CD4-positive, alpha-beta T cell treated with Interleukin-4 for 4 hours (primary cell): ENCODE data around the gene PLCB1.
A peak's percentile ranks its signal among the peaks of the same experiment; 100 is the strongest.

ENCODE experiments used
- DNase-seq: peaks from one replicate; pipeline ENCODE4 v3.0.0-alpha.2; 2020

PLCB1 gene

DNA sequence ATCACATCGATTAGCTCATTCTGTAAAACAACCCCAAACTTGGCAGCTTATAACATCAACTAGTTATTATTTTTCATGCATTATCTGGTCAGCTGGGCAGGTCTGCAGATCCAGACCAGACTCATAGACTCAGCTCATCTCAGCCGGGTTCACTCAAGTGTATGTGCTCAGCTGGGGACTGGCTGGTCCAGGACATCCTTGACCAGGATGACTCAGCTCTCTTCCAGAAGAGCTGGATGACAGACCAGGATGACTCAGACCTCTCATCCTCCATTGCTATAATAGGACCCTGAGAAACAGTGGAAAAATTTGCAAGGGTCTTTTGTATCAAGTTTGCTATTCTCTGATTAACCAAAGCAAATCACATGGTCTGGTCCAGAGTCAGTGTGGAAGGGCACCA, 624.3 kb downstream of the PLCB1 start:
- no peak for DNase-seq

DNA sequence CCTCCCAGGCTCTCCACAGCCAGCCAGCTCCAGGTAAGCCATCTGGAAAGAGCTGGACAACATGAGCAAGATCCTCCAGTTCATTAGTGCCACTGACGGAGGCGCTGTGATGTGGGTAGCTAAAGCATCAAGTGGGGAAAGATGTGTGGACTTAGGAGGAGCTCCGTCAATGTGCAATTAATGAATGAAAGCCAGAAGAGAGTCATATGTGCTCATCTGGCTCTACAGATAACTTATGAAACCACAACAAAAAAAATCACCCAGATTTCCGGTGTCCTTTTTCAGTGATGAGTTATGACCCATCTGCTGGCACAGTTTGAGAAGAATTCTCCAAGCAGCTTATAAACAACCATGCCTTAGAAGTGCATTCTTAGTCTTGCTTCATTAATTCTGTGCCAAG, 625.1 kb downstream of the PLCB1 start:
- DNase-seq, result no peak

DNA sequence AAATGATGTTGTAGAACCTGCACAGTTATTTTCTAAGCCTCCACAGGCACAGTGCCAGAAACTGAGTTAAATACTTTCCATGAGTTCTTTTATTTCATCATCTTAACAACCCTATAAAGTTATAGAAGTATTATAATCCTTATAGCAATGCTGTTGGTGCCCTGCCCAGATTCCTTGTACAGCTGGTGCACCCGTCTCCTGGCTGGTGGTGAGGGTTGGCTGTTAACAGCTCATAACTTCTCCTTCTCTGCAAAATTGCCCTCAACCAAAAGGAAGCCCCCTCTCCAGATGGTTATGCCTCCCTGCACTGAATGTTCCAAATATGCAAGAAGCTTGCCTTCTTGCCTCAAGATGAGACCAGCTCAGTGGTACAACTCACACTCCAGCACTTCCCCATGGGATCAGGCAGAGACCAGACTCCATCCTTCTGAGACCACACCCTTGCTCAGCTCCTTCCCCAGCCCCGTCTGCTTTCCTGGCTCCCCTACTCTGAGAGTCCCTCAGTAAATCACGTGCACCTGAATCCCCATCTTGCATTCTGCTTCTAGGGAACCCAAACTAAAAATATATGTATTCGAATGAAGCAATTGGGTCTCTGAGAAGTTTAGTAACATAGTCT, 632.4 kb downstream of the PLCB1 start:
- DNase-seq, result no peak

DNA sequence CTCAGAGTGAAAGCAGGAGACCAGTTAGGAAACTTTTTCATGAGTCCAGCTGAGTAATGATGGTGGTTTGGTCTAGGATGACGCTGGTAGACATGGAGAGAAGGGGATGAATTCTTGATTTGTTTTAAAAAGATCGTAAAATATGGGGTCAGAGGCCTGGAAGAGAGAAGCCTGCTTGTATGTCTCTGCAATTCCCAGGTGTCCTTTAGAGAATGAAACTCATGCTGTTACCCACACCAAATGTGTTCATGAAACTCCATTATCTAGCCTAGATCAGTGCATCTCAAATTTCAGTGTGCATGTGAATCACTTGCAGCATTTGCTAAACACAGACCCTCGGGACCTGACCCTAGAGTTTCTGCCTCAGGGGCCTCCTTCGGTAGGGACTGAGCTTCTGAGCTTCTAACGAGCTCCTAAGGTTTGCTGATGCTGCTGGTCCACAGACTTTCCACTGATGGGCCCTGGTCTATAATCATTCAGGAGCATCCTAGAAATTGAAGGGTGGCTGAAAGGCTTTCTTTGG, 634.9 kb downstream of the PLCB1 start:
- DNase-seq, result no peak

DNA sequence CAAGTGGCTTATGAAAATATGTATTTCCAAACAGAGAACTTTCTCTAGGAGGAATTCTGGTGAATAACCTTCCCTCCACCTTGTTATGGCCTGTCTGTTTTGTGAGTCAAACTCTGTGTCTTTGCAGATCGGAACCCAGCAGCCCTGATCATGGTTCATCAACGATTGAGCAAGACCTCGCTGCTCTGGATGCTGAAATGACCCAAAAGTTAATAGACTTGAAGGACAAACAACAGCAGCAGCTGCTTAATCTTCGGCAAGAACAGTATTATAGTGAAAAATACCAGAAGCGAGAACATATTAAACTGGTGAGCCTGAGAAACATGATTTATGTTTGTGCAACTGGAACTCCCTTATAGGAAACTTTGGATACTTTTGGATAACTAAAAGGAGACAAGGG, 642.3 kb downstream of the PLCB1 start:
- no peak for DNase-seq

DNA sequence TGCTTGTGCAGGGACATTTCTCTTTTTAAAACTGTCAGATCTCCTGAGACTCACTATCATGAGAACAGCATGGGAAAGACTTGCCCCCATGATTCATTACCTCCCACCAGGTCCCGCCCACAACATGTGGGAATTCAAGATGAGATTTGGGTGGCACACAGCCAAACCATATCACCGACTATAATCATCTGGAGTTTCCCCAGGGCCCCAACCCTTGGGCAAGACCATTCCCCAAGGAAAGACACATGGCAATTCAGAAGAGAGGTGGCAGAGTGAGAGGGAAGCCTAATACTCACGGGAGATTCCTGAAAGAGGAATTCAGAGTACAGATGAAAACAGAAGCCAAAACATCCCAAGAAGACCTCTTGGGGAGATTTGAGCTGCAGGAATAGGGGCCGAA, 645.8 kb downstream of the PLCB1 start:
- no peak for DNase-seq

DNA sequence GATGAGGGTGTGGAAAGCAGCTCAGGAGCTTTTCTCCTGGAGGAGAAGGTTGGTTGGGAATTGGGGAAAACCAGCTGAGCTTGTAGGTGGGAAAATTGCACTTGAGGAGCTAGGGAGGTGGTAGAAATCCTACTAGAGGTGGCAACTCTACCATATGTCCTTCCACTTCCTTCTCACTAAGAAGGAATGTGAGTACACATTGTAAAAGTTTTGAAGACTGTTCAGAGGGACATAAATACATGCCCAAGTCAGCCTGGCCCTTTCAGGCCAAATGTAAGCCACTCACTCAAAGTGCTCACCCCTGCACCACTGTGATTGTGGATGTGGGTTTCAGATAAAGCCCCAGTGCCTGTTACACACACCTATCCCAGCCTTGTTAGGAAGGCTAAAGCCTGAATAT, 646.3 kb downstream of the PLCB1 start:
- no peak for DNase-seq

DNA sequence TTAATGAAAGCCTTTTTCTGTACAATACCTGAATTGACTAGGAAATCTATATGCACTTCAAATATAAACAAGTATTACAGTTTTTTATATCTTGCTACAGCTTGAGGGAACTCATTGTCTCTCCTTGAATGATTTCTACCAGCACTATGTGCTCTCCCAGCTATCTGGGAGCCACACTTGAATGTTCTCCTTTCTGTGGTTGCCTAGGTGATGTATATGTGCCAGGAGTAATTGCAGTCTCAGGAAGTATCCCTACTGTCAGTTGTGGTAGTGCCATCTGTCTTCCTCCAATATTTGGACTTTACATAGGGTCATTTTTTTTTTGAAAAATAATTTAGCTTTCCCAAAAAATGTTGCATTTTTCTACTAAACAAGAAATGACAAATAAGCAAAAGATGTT, 648.8 kb downstream of the PLCB1 start:
- DNase-seq, result no peak

DNA sequence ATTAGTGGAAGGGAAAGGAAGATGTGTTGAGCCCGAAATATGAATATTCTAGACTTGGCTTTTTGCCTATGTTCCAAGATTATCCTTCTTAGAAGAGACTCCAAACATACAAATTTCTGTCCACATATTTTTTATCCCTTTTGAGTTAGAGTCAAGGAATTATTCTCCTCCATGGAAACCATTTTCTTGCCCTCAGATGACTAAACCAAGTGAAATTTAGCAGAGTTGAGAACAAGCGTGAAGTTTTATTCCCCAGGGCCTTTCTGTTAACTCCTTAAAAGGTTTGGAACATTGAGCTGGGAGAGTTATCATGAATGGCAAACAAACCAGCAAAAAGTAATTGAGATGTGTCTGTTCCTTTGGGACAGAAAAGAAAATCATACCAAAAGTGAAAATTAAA, 650.7 kb downstream of the PLCB1 start:
- DNase-seq, result no peak

DNA sequence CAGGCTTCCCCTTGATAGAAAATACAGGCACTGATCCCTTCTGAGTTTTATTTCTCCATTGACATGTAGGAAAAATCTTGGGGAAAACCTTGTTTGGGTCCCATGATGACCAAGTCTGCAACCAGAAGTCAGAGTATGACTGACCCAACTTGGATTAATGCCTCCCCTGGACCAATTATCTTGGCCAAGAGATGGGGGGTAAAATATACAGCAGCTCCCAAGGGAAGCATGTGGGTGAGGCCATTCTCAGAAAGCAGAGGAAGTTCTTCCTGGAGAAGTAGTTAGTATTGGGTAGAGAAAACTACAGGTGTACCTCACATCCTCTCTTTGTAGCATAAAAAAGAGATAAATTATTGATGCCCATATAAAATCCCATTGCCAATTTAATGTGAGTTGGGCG, 651.7 kb downstream of the PLCB1 start:
- DNase-seq, result no peak

DNA sequence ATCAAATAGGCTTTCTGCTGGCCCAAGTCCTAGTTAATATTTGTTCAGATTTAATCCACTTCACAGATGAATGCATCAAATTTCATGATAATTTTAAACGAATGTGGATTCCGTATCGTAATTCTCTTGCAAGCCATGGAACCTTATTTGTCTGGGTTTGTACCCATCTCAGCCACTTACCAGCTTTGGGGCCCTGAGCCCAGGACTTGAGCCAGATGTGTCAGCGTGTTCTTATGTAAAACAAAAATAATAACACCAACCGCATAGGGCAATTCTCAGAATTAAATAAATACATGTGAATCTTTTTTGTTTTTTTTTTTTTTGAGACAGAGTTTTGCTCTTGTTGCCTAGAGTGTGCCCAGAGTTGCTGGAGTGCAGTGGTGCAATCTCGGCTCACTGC, 654.3 kb downstream of the PLCB1 start:
- DNase-seq, result no peak

DNA sequence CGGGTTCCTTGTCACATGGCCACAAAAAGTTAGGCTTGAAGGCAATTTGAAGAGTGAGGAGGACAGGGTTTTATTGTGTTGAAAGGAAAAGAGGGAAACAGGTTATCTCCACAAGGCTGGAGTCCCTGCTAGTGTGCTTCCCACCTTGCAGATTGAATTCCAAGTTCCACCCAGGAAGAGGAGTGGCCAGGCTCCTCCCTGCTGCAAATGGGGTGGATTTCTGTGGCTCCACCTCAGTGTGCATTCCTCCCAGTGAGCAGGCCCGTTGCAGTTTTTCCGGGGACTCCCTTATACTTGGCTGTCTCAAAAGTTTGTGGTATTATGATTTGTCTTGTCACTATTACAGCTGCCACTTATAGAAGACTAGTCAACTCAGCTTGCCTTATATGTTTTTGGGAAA, 655.0 kb downstream of the PLCB1 start:
- DNase-seq, result no peak

DNA sequence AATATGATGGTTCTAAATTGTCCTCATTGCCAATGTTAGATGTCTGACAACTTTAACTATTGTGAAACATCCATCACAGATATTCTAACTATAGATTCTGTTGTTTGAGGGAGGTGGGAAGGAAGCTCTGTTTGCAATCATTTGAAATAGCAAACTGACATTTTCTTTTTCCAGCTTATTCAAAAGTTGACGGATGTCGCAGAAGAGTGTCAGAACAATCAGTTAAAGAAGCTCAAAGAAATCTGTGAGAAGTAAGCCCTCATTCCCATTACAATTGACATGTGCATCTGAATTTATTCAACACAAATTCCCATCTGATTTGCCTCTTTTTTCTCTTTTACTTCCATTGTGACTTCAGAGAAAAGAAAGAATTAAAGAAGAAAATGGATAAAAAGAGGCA, 656.2 kb downstream of the PLCB1 start:
- DNase-seq, result no peak

DNA sequence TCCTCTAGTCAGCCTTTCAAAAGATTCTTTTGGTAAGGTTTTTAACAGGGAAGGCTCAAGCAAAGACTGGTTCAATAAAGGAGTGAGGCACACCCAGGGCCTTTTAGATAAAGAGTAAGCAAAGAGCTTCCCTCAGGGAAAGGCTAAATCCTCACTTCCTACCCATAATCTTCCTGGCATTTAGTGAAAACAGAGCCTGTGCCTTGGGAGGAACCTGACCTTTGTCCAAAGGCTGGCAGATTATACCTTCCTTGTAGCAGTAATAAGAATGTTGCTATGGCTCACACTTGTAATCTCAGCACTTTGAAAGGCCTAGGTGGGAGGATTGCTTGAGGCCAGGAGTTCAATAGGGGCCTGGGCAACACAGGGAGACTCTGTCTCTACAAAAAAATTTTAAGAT, 656.8 kb downstream of the PLCB1 start:
- DNase-seq, result no peak

DNA sequence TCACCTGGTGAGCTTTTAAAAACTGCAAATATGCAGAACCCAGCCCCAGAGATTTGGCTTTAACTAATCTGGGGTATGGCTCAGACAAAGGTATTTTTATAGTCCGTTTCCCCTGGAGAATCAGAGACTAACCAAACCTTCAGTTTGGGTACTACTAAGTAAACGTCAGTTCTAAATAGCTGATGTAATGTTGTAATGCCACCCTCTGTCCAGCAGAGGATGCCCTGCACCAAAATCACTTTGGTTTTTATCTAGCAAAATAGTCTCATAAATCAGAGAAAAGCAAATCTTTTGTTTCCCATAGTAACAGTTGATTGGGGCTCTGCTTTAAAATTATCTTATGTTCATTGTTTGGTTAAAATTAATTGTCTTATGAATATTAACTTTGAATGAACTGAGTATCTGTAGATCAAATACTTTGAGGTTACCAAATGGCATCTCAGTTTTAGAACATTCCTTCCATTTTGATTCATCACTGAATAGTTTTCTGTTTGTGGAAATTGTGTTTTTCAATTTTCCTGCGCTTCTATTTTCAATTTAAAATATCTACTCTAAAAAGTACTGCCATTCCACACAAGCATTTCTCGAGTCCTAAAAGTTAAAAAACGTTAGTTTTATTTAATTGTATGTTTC, 658.5 kb downstream of the PLCB1 start:
- DNase-seq, result peak; percentile 3

DNA sequence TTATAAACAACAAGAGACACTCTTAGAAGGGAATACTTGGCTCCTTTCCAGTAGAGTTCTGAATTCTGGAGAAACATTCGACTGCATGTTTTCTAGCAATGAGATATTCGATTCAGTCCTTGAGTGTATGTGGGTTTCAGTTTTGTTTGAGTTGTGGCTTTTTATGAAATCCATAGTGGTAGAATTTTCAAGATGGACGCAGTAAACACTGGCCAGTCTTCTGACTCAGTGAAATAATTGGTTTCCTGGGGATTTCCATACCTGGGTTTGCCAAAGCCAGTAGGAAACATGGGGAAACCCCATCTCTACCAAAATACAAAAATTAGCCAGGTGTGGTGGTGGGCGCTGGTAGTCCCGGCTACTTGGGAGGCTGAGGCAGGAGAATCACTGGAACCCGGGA, 663.3 kb downstream of the PLCB1 start:
- DNase-seq, result no peak

DNA sequence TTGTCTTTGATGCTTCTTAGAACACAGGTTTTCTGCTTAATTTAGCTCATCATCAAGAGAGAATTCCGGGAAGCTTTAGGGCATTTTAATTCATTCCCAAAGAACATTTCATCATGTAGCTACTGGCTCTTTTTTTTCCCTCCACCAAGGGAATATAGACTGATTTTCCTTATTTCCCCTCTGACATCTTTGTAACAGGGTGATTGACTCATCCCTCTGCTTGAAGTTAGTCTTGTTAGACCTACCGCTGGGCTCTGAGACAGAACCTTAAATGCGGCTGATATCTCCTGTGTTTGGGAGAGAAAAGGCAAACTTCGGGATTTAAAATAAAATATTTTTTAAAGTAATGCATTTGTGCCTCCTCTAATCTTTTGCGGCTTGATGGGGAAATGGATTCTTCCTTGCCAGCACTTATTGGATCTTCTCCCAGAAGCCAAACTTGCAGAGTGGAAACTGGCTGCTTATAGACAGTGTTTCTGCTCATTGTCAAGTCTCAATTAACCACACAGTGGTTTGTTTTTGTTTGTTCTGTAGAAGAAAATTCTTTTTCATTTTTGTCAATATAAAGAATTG, 664.1 kb downstream of the PLCB1 start:
- no peak for DNase-seq

DNA sequence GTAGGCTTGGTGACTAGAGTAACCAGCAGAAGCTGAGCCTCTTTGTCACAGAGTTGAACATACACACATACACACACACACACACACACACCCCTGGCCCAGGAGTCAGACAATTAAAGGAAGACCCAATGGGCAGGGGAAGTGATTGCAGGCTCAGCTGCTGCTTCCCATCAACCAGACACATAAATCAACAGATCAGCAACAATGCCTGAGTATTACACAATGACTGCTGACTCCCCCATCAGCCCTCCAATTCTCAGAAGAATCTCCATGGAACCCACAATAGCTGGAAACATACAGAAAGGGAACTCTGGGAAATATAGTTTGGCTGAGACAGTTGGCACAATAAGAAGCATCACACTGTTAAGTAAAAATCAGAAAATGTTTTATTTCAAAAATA, 666.4 kb downstream of the PLCB1 start:
- no peak for DNase-seq

DNA sequence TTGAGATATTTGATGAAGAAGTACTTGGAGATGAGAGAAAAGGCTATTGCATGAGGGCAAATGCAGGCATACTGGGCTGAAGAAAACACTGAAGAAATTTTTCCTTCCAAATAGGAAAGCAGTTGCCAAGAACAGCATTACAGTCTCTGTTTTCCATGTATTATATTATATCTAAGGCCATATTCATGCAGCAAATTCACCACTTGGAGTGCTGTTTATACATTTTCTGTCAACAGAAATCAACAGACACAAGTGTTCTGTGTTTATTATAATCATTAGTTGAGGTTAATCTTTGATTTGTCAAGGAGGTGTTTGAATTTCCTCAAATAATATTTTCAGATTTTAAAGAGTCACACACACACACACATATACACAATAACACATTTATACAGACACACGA, 668.0 kb downstream of the PLCB1 start:
- no peak for DNase-seq

DNA sequence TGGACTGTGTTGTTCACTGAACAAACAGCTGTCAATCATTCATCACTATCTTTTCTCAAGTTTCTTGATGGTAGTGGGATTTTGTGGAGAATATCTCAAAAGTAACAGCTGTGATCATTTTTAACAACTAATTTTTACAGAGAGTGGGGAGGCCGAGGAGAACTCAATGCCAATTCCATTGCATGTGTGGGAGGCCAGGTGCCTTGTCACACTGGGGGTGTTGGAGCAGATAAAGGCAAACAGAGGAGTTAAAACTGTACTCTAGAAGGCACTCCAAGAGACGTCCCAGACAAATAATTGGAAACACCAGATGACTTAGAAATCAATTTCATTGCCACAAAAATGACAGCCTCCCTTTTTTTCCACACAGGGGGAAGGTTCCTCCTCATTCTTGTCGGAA, 669.6 kb downstream of the PLCB1 start:
- no peak for DNase-seq

DNA sequence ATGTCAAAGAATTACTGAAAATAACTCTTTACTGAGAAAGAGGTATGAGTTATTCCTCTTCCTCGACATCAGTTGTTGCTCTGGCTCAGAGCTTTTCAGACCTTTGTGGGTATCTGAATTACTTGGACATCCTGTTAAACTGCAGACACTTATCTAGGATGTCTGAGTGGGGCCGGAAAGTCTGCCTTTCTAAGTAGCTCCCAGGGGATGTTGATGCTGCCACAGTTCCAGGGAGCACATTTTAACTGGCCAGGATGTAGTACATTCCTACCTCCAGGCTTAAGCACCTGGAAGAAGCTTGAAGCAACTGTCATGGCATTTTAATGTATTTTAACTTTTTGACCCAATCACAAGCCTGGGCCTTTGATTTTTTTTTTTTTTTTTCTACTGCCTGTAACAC, 671.0 kb downstream of the PLCB1 start:
- DNase-seq, result no peak

DNA sequence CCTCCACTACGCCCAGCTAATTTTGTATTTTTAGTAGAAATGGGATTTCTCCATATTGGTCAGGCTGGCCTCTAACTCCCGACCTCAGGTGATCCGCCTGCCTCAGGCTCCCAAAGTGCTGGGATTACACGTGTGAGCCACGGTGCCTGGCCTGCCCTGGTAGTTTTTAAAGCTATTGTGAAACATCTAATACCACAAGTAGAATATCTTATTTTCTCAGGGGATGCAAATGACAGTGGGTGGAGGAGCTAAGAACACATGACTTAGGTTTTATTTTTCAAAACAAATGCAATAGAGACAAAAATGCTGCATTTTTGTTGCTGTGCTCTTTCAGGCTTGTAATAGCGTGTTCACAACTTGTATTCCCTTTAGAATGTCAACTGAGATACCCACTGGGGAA, 671.9 kb downstream of the PLCB1 start:
- DNase-seq, result no peak

DNA sequence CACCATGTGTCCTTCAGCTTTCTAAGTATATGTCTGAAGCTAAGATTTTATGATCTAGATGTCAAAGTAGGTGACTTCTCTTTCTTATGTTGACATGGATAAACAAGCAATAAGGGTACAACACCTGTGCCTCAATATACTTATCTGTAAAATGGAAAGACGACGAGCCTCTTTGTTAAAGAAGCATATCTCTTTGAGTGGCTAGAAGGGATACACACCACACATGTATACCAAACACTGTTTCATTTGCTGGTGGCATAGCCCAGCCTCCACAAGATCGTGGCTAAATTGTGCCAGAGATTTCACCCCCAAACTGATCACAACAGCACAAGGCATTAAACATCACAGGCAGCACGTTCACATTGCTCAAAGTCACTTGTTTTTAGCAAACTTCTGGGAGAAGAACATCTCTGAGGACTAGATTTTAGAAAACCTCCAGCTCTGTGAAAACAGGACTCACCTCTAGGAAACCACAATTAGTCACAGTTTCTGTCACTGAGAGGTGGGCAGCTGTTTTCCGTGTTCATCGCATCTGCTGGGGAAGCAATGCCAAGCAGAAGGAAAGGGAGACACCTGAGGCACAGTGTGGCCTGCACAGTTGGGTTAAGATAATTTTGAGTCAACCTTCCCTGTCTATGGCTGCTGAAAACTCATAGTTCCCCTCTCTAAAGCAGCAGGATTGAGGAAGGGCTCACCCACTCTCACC, 673.8 kb downstream of the PLCB1 start:
- DNase-seq, result no peak
